Breast epithelium (tissue), 4 donors: Measurements from ENCODE around the gene SH3BP4. TPM values are rescaled to one million over a fixed set of nuclear protein-coding genes. Genes with fewer than 3 reads are reported as not detected.

ENCODE experiments used
- DNase-seq, 2 donors: peaks; one replicate each; pipeline ENCODE4 v3.0.0-alpha.2; 2019; ENCODE audit warnings: low spot score in 2 of 2
- H3K27ac ChIP-seq, 2 donors: fragments of 200-600 bp; sonication (generic) in 1 of 2; one replicate each; pipeline ENCODE4 v1.5.1; 2016 to 2019; ENCODE audit warnings: mild to moderate bottlenecking in 1 of 2
- H3K27me3 ChIP-seq, 2 donors: fragments of 200-600 bp; sonication (generic) in 1 of 2; one replicate each; pipeline versions ENCODE4 v1.5.1 to v1.6.0; 2017 to 2019; ENCODE audit warnings: control low read depth in 1 of 2, mild to moderate bottlenecking in 1 of 2
- H3K36me3 ChIP-seq: fragments of 200-600 bp; one replicate; pipeline ENCODE4 v1.5.1; 2019
- H3K4me1 ChIP-seq, 2 donors: fragments of 200-600 bp; sonication (generic); one replicate each; pipeline ENCODE4 v1.5.1; 2016 to 2019; ENCODE audit warnings: control low read depth in 1 of 2
- H3K4me3 ChIP-seq, 3 donors: fragments of 200-600 bp; sonication (generic); 1 replicate in 2 of 3; 2 replicates in 1 of 3; pipeline ENCODE4 v1.5.1; 2016 to 2019; ENCODE audit warnings: mild to moderate bottlenecking in 3 of 3, moderate library complexity in 2 of 3
- H3K9me3 ChIP-seq, 2 donors: fragments of 200-600 bp; sonication (generic) in 1 of 2; one replicate each; pipeline ENCODE4 v1.5.1; 2016 to 2019; ENCODE audit warnings: control low read depth in 1 of 2
- POLR2A ChIP-seq: fragments of 450-650 bp; IDR thresholded peaks from one replicate; pipeline ENCODE4 v1.6.1; 2016; ENCODE audit warnings: antibody characterized with exemption, mild to moderate bottlenecking, moderate library complexity
- POLR2AphosphoS5 ChIP-seq, 3 donors: sonication (generic); formaldehyde crosslinking; IDR thresholded peaks; one replicate each; pipeline ENCODE4 v1.6.1; 2017; ENCODE audit warnings: antibody characterized with exemption in 3 of 3
- intact Hi-C: fragments of 100-400 bp; cut with DNase I; formaldehyde crosslinking; loops from one replicate; pipeline ENCODE4 v1.15.1; 2023; ENCODE audit warnings: low total_unique reads
- total RNA-seq, 3 donors: library from RNA; depleted of rRNA; stranded (reverse); fragments of >200 nt; gene quantifications; one replicate each; pipeline ENCODE4 v1.1.0, GENCODE V29; 2016
- TF ChIP-seq, protein P1 (sequence below), 3 donors: fragments of 450-650 bp; IDR thresholded peaks; one replicate each; pipeline ENCODE4 v1.5.1; 2016 to 2017; ENCODE audit warnings: antibody characterized with exemption in 3 of 3, mild to moderate bottlenecking in 3 of 3, moderate library complexity in 3 of 3

SH3BP4 gene
- total RNA-seq, 3 donors from 2014 or later, result 28.5 to 73.6 (median 44.2) TPM

DNA sequence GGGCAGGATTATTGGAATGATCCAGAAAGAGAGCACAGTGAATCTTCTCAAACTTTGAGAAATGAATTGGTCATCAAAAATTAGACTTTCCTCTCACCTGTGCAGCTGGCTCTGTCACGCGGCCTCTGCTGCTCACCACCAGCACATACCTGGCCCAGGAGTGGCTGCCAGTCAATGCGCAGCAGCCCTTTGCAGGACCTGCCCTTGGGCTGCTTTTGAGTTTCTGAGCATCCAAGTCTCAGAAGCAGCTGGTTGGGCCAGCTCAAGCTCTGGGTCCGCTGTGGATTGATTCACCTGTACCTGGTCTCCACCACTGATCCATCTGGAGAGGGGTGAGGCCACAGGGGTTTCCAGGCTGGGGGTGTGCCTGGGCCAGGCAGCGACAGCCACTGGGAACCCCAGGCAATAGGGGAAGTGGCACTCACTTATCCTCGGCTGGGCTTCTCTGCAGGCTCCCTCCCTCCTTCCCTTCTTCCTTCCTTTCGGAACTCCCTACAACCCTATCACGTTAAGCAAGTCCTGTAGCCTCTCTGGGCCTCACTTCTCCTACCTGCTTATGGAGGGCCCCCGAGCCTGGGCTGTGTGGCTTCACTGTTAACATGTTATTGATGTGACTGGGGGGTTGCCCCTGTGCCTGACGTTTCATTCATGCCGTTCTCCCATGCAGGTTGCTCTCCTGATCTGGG lies 48.1 kb downstream of the SH3BP4 start:
- H3K4me3 ChIP-seq, result no peak overlapping the region
- H3K4me1 ChIP-seq, result no peaks in the 10 kb centered on the region
- intact Hi-C loops, result no loop called here
- no peak for DNase-seq
- no peaks in the 10 kb centered on the region for H3K9me3 ChIP-seq
- TF ChIP-seq, protein P1, sequence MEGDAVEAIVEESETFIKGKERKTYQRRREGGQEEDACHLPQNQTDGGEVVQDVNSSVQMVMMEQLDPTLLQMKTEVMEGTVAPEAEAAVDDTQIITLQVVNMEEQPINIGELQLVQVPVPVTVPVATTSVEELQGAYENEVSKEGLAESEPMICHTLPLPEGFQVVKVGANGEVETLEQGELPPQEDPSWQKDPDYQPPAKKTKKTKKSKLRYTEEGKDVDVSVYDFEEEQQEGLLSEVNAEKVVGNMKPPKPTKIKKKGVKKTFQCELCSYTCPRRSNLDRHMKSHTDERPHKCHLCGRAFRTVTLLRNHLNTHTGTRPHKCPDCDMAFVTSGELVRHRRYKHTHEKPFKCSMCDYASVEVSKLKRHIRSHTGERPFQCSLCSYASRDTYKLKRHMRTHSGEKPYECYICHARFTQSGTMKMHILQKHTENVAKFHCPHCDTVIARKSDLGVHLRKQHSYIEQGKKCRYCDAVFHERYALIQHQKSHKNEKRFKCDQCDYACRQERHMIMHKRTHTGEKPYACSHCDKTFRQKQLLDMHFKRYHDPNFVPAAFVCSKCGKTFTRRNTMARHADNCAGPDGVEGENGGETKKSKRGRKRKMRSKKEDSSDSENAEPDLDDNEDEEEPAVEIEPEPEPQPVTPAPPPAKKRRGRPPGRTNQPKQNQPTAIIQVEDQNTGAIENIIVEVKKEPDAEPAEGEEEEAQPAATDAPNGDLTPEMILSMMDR (IDR thresholded peaks at IDR 0.05), result no peak
- no peak for TF ChIP-seq POLR2AphosphoS5 (IDR thresholded peaks at IDR 0.05)
- TF ChIP-seq POLR2A, result no peak
- H3K27ac ChIP-seq, result no peak overlapping the region
- H3K27me3 ChIP-seq, result no peaks in the 10 kb centered on the region
- no peaks in the 10 kb centered on the region for H3K36me3 ChIP-seq

DNA sequence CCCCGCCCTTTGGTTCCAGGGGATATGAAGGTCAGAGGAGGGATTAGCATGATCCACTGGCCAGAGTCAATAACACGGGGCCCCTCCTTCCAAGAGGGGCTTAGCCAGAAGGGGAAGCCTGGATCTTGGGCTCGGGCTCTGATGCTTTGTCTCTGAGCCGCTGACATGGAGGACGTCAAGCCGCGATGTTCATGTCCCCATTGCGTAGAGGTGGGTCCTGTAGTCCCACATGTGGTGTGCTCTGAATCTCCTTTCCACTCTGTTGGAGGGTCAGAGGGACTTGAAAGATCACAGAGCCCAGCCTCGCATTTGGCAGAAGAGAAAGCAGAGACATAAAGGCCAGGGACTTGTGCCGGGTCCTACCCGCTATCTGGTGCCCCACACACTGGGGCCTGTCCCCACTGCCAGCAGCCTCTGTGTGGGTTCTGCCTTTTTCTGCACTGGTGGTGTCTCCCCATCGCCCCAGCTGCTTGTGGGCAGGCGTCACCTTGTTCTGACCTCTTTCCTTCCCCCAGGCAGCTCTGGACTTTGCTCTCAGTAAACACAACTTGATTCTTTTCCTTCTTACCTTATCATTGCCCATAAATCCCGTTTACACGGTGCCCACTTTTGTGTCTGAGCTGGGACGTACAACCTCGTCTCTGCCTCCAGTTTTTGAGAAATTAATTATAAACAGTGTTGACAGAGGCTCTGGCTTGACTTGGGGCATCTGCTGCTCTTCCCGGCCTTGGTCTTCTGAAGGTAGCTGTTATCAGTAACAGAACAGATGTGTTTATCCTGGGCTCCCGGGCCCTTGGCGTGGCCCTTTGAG lies 48.8 kb downstream of the SH3BP4 start:
- no peak overlapping the region for H3K27ac ChIP-seq
- intact Hi-C loops, result no loop called here
- H3K4me3 ChIP-seq, result no peak overlapping the region
- H3K36me3 ChIP-seq, result no peaks in the 10 kb centered on the region
- H3K9me3 ChIP-seq, result no peaks in the 10 kb centered on the region
- DNase-seq, result no peak
- no peaks in the 10 kb centered on the region for H3K4me1 ChIP-seq
- TF ChIP-seq, protein P1 (IDR thresholded peaks at IDR 0.05), result no peak
- TF ChIP-seq POLR2A (no peak), POLR2AphosphoS5 (IDR thresholded peaks at IDR 0.05) (no peak)
- H3K27me3 ChIP-seq, result no peaks in the 10 kb centered on the region

DNA sequence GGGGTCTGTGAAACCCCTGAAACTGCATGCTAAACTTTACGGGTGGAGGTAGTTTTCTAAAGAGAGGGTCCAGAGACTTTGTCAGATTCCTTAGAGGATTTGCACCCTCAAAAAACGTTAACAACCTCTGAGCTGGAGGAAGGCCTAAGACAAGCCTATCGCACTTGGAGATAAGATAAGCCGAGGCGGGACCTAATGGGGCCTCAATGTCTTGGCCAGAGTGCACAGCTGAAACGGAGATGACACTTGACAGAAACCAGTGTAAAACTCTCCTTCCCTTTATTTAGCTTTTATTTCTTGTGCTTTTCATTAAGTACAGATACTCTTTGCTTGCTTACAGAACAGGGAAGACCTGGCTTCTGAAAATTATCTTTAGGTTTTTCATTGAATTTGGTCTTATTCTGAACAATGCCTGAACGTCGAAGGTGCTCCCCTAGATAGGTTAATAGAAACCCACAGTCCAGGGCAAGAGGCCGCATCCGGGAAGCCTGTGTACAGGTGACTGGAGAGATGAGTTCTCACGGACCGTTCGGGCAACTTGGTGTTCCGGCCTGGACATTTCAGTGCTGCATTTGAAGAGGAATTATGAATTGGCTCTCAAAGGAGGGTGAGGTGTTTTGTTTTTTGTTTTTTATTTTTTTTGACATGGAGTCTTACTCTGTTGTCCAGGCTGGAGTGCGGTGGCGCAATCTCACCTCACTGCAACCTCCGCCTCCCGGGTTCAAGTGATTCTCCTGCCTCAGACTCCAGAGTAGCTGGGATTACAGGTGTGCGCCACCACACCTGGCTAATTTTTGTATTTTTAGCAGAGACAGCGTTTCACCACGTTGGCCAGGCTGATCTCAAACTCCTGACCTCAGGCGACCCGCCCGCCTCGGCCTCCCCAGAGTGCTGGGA lies 49.7 kb downstream of the SH3BP4 start:
- intact Hi-C loops, result no loop called here
- Histone ChIP-seq H3K4me1 (no peaks in the 10 kb centered on the region), H3K27me3 (no peaks in the 10 kb centered on the region), H3K36me3 (no peaks in the 10 kb centered on the region), H3K27ac (no peak overlapping the region), H3K4me3 (no peak overlapping the region), H3K9me3 (no peaks in the 10 kb centered on the region)
- DNase-seq, result no peak
- TF ChIP-seq POLR2A (no peak), POLR2AphosphoS5 (IDR thresholded peaks at IDR 0.05) (no peak)
- TF ChIP-seq, protein P1 (IDR thresholded peaks at IDR 0.05), result no peak

DNA sequence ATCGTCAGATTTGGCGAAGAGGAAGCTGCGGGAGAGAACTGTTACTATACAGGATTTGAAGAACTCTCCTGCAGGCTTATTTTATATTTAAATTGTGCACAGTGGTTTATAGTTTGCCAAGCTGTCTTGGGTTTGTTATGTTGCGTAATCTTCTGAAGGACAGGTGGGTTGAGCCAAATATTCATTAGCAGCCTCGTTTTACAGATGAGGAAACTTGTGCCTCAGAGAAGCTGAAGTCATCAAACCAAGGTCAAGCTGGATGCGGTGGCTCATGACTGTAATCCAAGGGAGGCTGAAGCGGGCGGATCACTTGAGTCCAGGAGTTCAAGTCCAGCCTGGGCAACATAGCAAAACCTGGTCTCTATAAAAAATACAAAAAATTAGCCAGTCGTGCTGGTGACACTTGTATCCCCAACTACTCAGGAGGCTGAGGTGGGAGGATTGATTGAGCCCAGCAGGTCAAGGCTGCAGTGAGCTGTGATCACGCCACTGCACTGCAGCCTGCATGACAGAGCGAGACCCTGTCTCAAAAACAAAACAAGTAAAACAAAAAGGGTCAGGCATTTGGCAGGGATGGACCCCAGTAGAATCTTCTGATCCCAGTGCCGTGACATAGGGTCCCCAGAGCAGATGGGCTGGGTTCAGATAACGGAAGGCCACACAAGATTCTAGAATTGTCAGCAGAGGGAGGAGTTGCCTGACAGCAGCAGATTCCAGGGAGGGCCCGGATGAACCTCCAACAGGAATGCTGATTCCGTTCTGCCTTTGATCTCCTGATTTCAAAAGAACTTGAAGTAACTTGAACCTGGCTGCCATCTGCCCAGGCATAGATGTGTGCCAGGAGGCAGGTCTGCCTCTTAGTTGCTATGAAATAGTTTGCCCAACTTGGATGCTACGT lies 50.6 kb downstream of the SH3BP4 start:
- no peak for DNase-seq
- TF ChIP-seq POLR2A (no peak), POLR2AphosphoS5 (IDR thresholded peaks at IDR 0.05) (no peak)
- TF ChIP-seq, protein P1 (IDR thresholded peaks at IDR 0.05), result no peak
- Histone ChIP-seq H3K27me3 (no peaks in the 10 kb centered on the region), H3K4me3 (no peak overlapping the region), H3K4me1 (peaks cover 0 to under 1% of the 10 kb centered on the region in 2 donors), H3K9me3 (no peaks in the 10 kb centered on the region), H3K27ac (no peak overlapping the region), H3K36me3 (no peaks in the 10 kb centered on the region)
- intact Hi-C loops, result no loop called here
